ENCODE measurements around the gene HSFX2. TPM values are rescaled to one million over a fixed set of nuclear protein-coding genes. Genes with fewer than 3 reads are reported as not detected.
A peak's percentile ranks its signal among the peaks of the same experiment; 100 is the strongest.

HSFX2 gene
- total RNA-seq, 2 experiments from 2014 or later, result not detected

GRCh38 chrX:149631234-149632165 lies 36.4 kb upstream of the HSFX2 start, which contains the start of gene TMEM185A:
TMEM185A (minus strand) TSS chrX:149631792; CDS start chrX:149631580, 212 bp downstream.
- ATAC-seq (ENCODE audit: poor library complexity), result peak; percentile 81
- peak; percentile 56 to 89 (median 66) for DNase-seq
- ChIA-PET CTCF (no interaction called here), POLR2A (no interaction called here)
- Histone ChIP-seq H3K4me1 (ENCODE audit: insufficient read depth, low read length) (peaks cover 25% of the 10 kb centered on the region), H3K27me3 (ENCODE audit: control insufficient read depth in 1 of 2, insufficient read depth in 2 of 2, low read length in 2 of 2) (no peaks in the 10 kb centered on the region), H3K36me3 (ENCODE audit: insufficient read depth, low read length) (no peaks in the 10 kb centered on the region), H3K4me3 (ENCODE audit: low read length) (peak within 1 kb of the TSS; percentile 61), H3K9me3 (ENCODE audit: control insufficient read depth in 1 of 2, insufficient read depth in 1 of 2, low read length in 2 of 2) (no peaks in the 10 kb centered on the region), H3K27ac (ENCODE audit: low read depth in 1 of 2, low read length in 2 of 2) (peak within 1 kb of the TSS in 1 of 2 donors; percentile 13)
- H3K27ac Mint-ChIP-seq, result peak within 1 kb of the TSS; percentile 86
- TF ChIP-seq CTCF (IDR thresholded peaks at IDR 0.05), result no peak
- H3K4me3 Mint-ChIP-seq, result peak within 1 kb of the TSS; percentile 95
- H3K27me3 Mint-ChIP-seq, result no peaks in the 10 kb centered on the region
- H3K4me1 Mint-ChIP-seq (ENCODE audit: low read depth), result peaks cover 44% of the 10 kb centered on the region
- intact Hi-C loops (cut with DNase I, micrococcal nuclease), result no loop called here
- no peaks in the 10 kb centered on the region for H3K9me3 Mint-ChIP-seq
- H3K36me3 Mint-ChIP-seq (ENCODE audit: low read depth), result peaks cover 5% of the 10 kb centered on the region

- Histone ChIP-seq H3K4me3 (ENCODE audit: low read length) (peak overlapping the region; percentile 61), H3K4me1 (ENCODE audit: insufficient read depth, low read length) (peaks cover 25% of the 10 kb centered on the region), H3K36me3 (ENCODE audit: insufficient read depth, low read length) (no peaks in the 10 kb centered on the region), H3K9me3 (ENCODE audit: control insufficient read depth in 1 of 2, insufficient read depth in 1 of 2, low read length in 2 of 2) (no peaks in the 10 kb centered on the region), H3K27ac (ENCODE audit: low read depth in 1 of 2, low read length in 2 of 2) (no peak overlapping the region), H3K27me3 (ENCODE audit: control insufficient read depth in 1 of 2, insufficient read depth in 2 of 2, low read length in 2 of 2) (no peaks in the 10 kb centered on the region)
- intact Hi-C loops (cut with DNase I, micrococcal nuclease), result no loop called here
- TF ChIP-seq CTCF (IDR thresholded peaks at IDR 0.05), result no peak
- ChIA-PET POLR2A (no interaction called here), CTCF (no interaction called here)
- H3K27ac Mint-ChIP-seq, result peak overlapping the region; percentile 86
- H3K27me3 Mint-ChIP-seq, result no peaks in the 10 kb centered on the region
- no peak for ATAC-seq (ENCODE audit: poor library complexity)
- no peak for DNase-seq
- H3K4me1 Mint-ChIP-seq (ENCODE audit: low read depth), result peaks cover 47% of the 10 kb centered on the region
- peaks cover 5% of the 10 kb centered on the region for H3K36me3 Mint-ChIP-seq (ENCODE audit: low read depth)
- peak overlapping the region; percentile 95 for H3K4me3 Mint-ChIP-seq
- H3K9me3 Mint-ChIP-seq, result no peaks in the 10 kb centered on the region
Measured at GRCh38 chrX:149630681-149631233, 35.6 kb upstream of the HSFX2 start.

DNA sequence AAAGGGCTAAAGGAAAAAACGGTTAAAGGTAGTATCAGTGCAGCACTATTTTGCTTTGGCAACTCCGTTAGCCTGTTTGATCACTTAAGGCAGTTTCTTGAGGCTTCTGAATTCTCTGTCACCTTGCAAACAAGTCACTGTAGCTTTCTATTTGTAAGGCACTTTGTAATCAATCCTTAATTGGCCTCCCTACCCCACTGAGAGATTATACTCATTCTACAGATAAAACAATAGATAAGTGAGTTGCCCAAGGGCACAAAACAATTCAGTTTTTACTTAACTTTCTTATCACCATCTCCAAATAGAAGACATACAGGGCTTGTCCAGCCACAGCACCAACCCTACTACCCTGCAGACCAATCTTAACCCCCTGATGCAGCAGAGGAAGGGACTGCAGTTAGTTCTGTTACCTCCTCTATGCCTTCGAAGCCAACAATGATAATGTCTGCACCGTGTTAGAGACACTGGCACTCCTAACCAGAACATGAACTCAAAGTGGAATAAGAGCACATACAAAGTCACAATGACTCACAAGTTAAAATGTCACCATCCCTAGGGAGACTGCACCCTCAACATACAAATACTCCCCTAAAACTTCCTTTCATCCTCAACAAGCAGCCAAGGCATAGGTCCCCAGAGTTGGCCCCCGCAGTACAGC lies 34.7 kb upstream of the HSFX2 start:
- ChIA-PET CTCF (no interaction called here), POLR2A (no interaction called here)
- Histone ChIP-seq H3K36me3 (ENCODE audit: insufficient read depth, low read length) (no peaks in the 10 kb centered on the region), H3K27ac (ENCODE audit: low read depth in 1 of 2, low read length in 2 of 2) (no peak overlapping the region), H3K9me3 (ENCODE audit: control insufficient read depth in 1 of 2, insufficient read depth in 1 of 2, low read length in 2 of 2) (no peaks in the 10 kb centered on the region), H3K4me1 (ENCODE audit: insufficient read depth, low read length) (peaks cover 25% of the 10 kb centered on the region), H3K27me3 (ENCODE audit: control insufficient read depth in 1 of 2, insufficient read depth in 2 of 2, low read length in 2 of 2) (no peaks in the 10 kb centered on the region), H3K4me3 (ENCODE audit: low read length) (no peak overlapping the region)
- intact Hi-C loops (cut with DNase I, micrococcal nuclease), result loop anchor here in 1 of 2 experiments (5.0 to 10.0 kb wide), 2 partner anchors 128 to 195 kb away; no protein-coding TSS in a partner anchor
- ATAC-seq (ENCODE audit: poor library complexity) (no peak), DNase-seq (no peak)
- H3K9me3 Mint-ChIP-seq, result no peaks in the 10 kb centered on the region
- no peaks in the 10 kb centered on the region for H3K27me3 Mint-ChIP-seq
- H3K36me3 Mint-ChIP-seq (ENCODE audit: low read depth), result peaks cover 5% of the 10 kb centered on the region
- peak overlapping the region; percentile 95 for H3K4me3 Mint-ChIP-seq
- H3K4me1 Mint-ChIP-seq (ENCODE audit: low read depth), result peaks cover 56% of the 10 kb centered on the region
- TF ChIP-seq CTCF (IDR thresholded peaks at IDR 0.05), result no peak
- H3K27ac Mint-ChIP-seq, result peak overlapping the region; percentile 86
